GM03348 (cell line): ENCODE data around the gene DAPK1.
A peak's percentile ranks its signal among the peaks of the same experiment; 100 is the strongest.
"Not testable (repeated sequence)": the region's sequence is repeated elsewhere in the genome, so short reads cannot be mapped to it uniquely, and the experiment has no call there.

Experiments
- DNase-seq: peaks from one replicate; pipeline ENCODE4 v3.0.0; 2012; ENCODE audit warnings: low spot score

The DAPK1 gene

DNA sequence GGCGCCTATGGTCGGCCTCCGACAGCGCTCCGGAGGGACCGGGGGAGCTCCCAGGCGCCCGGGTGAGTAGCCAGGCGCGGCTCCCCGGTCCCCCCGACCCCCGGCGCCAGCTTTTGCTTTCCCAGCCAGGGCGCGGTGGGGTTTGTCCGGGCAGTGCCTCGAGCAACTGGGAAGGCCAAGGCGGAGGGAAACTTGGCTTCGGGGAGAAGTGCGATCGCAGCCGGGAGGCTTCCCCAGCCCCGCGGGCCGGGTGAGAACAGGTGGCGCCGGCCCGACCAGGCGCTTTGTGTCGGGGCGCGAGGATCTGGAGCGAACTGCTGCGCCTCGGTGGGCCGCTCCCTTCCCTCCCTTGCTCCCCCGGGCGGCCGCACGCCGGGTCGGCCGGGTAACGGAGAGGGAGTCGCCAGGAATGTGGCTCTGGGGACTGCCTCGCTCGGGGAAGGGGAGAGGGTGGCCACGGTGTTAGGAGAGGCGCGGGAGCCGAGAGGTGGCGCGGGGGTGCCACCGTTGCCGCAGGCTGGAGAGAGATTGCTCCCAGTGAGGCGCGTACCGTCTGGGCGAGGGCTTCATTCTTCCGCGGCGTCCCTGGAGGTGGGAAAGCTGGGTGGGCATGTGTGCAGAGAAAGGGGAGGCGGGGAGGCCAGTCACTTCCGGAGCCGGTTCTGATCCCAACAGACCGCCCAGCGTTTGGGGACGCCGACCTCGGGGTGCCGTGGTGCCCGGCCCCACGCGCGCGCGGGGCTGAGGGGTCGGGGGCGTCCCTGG is 561 bp downstream of the DAPK1 start:
- peak; percentile 44 for DNase-seq

DNA sequence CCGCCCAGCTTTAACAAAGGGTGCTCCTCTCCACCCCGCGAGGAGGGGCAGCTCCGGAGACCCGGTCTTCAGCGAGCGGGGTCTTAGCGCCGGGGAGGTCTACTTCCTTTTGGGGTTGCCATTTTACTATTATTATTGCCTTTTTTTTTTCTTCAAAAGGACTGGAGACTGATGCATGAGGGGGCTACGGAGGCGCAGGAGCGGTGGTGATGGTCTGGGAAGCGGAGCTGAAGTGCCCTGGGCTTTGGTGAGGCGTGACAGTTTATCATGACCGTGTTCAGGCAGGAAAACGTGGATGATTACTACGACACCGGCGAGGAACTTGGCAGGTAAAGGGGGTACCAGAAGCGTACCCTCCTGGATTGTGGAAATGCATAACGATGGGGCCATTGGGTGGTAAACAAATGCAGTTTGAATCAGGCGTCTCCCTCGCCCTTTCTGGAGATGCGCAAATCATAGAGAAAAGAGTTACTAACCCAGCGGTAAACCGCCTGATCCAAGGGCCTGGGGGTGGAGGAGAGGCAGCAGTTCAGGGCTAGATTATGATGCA is 1.2 kb downstream of the DAPK1 start:
- DNase-seq, result no peak

GRCh38 chr9:87499424-87500017 is 1.9 kb downstream of the DAPK1 start:
- DNase-seq, result no peak

GRCh38 chr9:87500491-87501270 is 3.0 kb downstream of the DAPK1 start:
- no peak for DNase-seq

GRCh38 chr9:87501271-87501656 is 3.6 kb downstream of the DAPK1 start:
- not testable (repeated sequence) for DNase-seq

- DNase-seq, result no peak
Observed at GRCh38 chr9:87501806-87502205, 4.1 kb downstream of the DAPK1 start.

GRCh38 chr9:87502391-87503221 is 4.9 kb downstream of the DAPK1 start:
- no peak for DNase-seq

- DNase-seq, result no peak
Observed at GRCh38 chr9:87503430-87503829, 5.8 kb downstream of the DAPK1 start.

DNA sequence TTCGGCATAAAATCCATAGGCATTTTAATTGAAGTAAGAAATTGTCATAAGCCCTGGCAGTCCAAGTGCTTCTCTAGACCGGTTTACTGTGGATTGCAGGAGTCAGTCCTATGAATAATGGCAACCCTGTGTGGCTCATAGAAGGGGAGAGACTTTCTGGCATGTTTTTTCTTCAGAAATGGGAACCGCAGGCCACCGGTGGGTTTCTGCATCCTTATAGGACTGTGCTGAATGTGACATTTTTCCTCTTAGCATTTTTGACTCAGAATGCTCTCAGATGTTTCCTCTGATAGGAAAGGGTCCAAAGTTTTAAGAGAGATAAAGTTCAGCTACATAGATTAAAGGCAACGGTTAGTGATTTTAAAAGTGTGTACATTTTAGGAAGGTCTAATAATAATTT is 6.3 kb downstream of the DAPK1 start:
- DNase-seq, result no peak

GRCh38 chr9:87504938-87505337 is 7.3 kb downstream of the DAPK1 start:
- no peak for DNase-seq

- no peak for DNase-seq
Observed at GRCh38 chr9:87505869-87506678, 8.4 kb downstream of the DAPK1 start.

GRCh38 chr9:87507576-87507975 is 9.9 kb downstream of the DAPK1 start:
- DNase-seq, result no peak

GRCh38 chr9:87510252-87510683 is 12.6 kb downstream of the DAPK1 start:
- no peak for DNase-seq

GRCh38 chr9:87512311-87512710 is 14.6 kb downstream of the DAPK1 start:
- DNase-seq, result no peak

GRCh38 chr9:87513161-87513560 is 15.5 kb downstream of the DAPK1 start:
- DNase-seq, result no peak

- DNase-seq, result no peak
Observed at GRCh38 chr9:87513880-87514535, 16.3 kb downstream of the DAPK1 start.

- DNase-seq, result no peak
Observed at GRCh38 chr9:87515006-87515405, 17.3 kb downstream of the DAPK1 start.

GRCh38 chr9:87515588-87516221 is 18.0 kb downstream of the DAPK1 start:
- DNase-seq, result no peak

GRCh38 chr9:87516222-87516925 is 18.7 kb downstream of the DAPK1 start:
- DNase-seq, result no peak
